Stimulated activated CD4-positive, alpha-beta T cell treated with anti-CD3 and anti-CD28 coated beads, Interleukin-12 subunit alpha, Interleukin-12 subunit beta, amount 100 ng/mL, for 24 hours (primary cell): ENCODE data around the gene SP100.
"Not testable (repeated sequence)": the region's sequence is repeated elsewhere in the genome, so short reads cannot be mapped to it uniquely, and the experiment has no call there.

Experiments used
- DNase-seq, 2 experiments: peaks; one replicate each; pipeline ENCODE4 v3.0.0-alpha.2; 2020; ENCODE audit warnings: low read depth in 2 of 2

SP100 gene

GRCh38 chr2:230419181-230419580 lies 3.2 kb downstream of the SP100 start:
- no peak for DNase-seq

GRCh38 chr2:230422149-230422548 lies 6.1 kb downstream of the SP100 start:
- DNase-seq, result no peak

- DNase-seq, result no peak
Observed at GRCh38 chr2:230423851-230424458, 8.0 kb downstream of the SP100 start.

DNA sequence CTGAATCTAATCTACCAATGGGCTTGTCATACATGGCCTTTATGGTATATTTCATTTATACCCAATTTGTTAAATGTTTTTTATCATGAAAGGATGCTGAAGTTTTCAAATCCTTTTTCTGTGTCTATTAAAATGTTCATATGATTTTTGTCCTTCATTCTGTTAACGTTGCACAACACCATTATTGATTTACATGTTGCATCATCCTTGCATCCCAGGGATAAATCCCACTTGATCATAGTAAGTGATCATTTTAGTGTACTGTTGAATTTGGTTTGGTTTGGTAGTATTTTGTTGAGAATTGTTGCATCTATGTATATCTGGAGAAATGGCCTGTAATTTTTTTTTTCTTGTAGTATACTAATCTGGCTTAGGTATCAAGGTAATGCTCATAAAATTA lies 9.4 kb downstream of the SP100 start:
- DNase-seq, result no peak

DNA sequence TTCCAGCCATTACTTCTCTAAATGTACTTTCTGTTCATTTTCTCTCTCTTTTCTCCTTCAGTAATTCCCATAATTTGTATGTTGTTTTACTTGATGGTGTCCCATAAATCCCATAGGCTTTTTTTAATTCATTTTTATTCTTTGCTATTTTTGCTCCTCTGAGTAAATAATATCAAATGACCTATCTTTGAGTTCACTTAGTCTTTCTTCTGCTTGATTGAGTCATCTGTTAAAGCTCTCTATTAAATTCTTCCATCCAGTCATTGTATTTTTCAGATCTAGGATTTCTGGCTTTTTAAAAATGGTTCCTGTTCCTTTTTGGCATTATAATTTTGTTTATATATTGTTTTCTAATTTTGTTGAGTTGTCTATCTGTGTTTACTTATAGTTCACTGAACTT lies 13.5 kb downstream of the SP100 start:
- DNase-seq, result no peak

DNA sequence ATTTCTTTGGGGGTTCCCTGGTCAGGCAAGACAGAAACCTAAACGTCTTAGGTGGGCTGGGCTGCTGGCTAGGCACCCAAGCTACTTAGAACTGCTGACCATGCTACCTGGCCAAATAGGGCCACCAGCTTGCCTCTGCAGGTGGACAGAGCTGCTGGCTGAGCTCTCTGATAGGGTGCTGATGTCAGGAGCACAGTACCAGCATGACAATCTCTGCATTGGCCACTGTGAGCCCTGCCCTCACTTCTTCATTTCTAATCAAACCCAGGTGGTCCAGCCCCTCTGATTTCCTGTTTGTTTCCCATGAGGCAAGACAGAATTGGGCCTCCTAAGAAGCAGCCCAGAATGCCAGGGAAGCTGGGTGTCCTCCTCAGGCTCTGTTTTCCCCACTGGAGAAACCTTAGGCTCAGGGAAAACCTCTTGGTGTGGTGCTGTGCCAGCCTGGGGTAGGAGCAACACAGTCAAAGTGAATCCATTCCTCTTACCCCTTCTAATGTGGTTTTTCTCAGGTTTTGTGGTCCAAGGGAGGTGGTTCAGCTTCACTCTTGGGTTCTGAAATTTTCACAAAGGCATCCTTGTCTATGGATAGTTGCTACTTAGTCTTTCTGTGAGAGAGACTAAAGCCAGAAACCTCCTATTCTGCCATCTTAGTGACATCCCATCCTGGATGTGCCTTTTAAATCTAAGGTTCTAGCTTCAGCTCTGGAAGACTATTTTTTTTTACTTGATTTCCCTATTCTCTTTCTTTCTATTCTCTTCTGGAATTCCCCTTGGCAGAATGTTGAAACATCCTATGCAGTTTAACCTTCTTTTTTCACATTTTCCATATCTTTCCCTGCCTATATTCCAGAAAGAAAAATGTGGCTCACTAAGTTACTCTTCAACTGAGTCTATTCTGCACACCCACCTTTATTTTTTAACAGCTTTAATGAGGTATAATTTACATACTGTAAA lies 15.2 kb downstream of the SP100 start:
- no peak for DNase-seq

DNA sequence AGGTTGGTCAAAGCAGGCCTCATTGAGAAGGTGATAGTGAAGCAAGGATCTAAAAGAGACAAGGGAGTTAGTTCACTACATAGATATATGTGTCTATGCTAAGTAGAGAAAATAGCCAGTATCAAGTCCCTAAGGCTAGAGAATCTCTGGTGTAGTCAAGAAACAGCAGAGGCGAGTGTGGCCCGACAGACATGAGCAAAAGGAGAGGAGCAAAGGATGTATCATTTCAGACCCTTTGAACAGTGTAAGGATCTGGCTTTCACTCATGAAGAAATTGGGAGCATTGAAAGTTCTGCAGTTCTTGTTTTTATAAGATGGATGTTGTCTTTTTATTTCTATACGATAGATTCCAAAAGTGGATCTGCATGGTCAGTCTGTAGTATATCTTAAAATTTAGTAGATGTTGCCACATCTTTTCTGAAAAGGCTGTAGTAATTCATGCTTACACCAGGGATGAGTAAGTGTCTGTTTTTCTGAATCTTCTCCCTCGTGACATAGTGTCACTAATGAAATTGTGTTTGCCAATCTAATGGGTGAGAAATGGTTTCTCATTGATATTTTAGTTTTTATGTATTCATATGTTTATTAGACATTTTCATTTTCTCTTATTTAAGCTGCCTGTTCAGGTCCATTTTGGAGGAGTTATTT lies 18.8 kb downstream of the SP100 start:
- no peak for DNase-seq

GRCh38 chr2:230435431-230435830 lies 19.4 kb downstream of the SP100 start:
- DNase-seq, result no peak

- not testable (repeated sequence) for DNase-seq
Observed at GRCh38 chr2:230439121-230439520, 23.1 kb downstream of the SP100 start.

GRCh38 chr2:230439590-230439989 lies 23.6 kb downstream of the SP100 start:
- DNase-seq, result no peak

DNA sequence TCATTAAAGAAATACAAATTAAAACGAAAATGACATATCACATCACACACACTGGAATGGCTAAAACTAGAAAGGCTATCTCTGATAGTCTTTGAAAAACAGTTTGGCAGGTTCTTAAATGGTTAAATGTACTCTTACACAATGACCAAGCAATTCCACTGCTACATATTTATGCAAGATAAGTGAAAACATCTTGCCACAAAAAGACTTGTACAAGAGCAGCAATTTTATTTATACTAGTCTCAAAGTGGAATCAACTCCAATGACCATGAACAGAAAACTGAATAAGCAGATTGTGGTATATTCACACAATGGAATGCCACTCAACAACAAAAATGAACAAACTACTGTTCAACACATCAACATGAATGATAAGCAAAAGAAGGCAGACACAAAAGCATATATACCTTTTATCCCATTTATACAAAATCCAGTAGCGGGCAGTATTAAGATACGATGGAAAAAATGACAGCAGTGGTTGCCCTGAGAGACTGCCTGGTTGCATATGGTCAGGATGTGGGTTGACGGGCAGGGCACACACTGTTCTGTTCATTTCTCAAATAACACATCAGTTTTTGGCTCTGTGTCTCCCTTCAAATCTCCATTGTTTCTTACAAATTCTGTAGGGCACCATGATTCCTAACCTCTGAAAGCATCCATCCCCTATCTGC lies 25.4 kb downstream of the SP100 start:
- peak in 1 of 2 experiments; percentile 22 for DNase-seq

GRCh38 chr2:230443541-230443940 lies 27.5 kb downstream of the SP100 start:
- DNase-seq, result no peak

DNA sequence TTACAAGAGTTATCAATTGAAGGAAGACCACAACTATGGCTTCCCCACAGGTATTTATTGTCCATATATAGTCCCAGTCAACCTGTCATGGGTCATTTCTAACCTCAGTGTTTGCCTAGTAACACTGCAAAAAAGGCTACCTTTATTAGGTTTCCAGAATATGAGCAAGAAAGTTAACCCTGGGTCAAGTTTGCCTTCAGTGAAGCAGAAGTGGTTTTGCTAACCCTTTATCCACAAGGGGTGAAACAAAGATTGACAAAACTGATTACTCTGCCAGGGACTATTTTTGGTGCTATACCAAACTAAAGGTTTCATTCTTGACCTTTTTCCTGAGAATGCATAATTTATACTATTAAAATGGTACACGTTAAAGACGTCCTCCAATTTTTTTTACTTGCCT lies 28.8 kb downstream of the SP100 start:
- DNase-seq, result no peak

DNA sequence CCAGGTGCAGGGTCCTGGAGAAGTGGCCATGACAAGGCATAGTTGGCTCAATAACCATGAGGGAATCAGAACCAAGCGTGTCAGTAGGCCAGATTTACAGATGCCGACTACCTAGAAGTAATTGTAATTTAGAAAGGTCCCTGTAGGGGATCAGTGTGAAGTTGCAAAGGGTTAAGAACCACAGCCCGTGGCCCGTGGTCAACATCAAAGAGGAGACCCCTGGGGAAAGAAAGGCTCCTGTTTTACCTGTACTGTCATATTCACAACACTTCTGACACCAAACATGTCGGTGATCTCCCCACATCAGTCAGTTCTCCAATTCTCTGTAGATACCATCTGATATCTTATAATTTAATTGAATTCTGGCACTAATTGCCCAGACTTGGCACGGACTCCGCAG lies 31.0 kb downstream of the SP100 start:
- no peak for DNase-seq

- peak in 1 of 2 experiments; percentile 20 for DNase-seq
Observed at GRCh38 chr2:230447455-230448451, 31.8 kb downstream of the SP100 start.

- DNase-seq, result no peak
Observed at GRCh38 chr2:230449901-230450467, 34.0 kb downstream of the SP100 start.

- DNase-seq, result no peak
Observed at GRCh38 chr2:230453006-230453405, 37.0 kb downstream of the SP100 start.

- no peak for DNase-seq
Observed at GRCh38 chr2:230455005-230455684, 39.1 kb downstream of the SP100 start.

DNA sequence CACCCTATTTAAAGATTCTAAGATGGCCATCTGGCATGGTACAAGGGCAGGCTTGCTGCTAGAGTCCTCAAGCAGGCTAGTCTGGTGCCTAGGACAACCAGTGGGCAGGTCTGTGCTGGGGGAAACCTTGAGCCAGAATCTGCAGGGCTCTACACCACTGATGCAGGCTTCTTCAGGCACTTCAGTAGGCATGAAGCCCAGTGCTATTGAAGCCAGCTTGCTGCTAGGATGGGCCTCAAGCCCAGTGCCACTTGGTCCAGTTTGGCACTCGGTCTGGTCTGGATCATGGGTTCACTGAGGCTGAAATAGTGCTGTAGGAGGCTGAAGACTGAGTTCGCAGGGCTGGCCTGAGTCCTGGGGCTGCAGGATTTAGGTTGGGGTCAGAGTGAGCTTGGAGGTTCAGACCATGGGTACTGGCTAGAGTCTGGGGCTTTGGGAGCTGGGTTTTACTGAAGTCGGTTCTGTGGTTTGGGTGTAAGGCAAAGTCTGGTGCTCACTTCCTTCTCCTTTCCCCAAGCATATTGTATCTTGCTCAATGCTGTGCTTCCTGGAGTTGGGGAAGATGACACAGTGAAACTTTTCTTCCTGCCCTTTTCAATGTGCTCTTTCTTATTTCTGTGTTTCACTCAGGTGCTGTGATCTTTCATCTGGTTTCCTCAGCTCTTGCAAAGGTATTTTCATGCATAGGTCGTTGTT lies 41.2 kb downstream of the SP100 start:
- DNase-seq, result no peak
